NCI-H774 (cell line): ENCODE measurements around the gene ALK.

Experiments used
- DNase-seq: peaks from one replicate; lab custom pipeline; 2025; lab: John Stamatoyannopoulos, UW

Gene ALK

GRCh38 chr2:29317801-29318485 lies 603.4 kb downstream of the ALK start:
- DNase-seq, result no peak

- DNase-seq, result no peak
Observed at GRCh38 chr2:29317077-29317517, 604.3 kb downstream of the ALK start.

GRCh38 chr2:29314816-29315571 lies 606.4 kb downstream of the ALK start:
- DNase-seq, result no peak

- DNase-seq, result no peak
Observed at GRCh38 chr2:29311458-29311857, 609.9 kb downstream of the ALK start.

- no peak for DNase-seq
Observed at GRCh38 chr2:29310650-29311348, 610.6 kb downstream of the ALK start.

- DNase-seq, result peak; percentile 6
Observed at GRCh38 chr2:29309090-29310029, 612.0 kb downstream of the ALK start.

GRCh38 chr2:29308366-29308765 lies 613.0 kb downstream of the ALK start:
- no peak for DNase-seq

- DNase-seq, result no peak
Observed at GRCh38 chr2:29307519-29307918, 613.9 kb downstream of the ALK start.

- DNase-seq, result no peak
Observed at GRCh38 chr2:29305762-29306161, 615.6 kb downstream of the ALK start.

GRCh38 chr2:29304399-29305060 lies 616.9 kb downstream of the ALK start:
- DNase-seq, result no peak

- DNase-seq, result no peak
Observed at GRCh38 chr2:29296585-29296984, 624.8 kb downstream of the ALK start.

GRCh38 chr2:29295845-29296244 lies 625.5 kb downstream of the ALK start:
- DNase-seq, result no peak

- no peak for DNase-seq
Observed at GRCh38 chr2:29293830-29294438, 627.5 kb downstream of the ALK start.

- DNase-seq, result no peak
Observed at GRCh38 chr2:29290293-29291047, 630.9 kb downstream of the ALK start.

- DNase-seq, result no peak
Observed at GRCh38 chr2:29284671-29285070, 636.7 kb downstream of the ALK start.

- DNase-seq, result no peak
Observed at GRCh38 chr2:29281916-29282247, 639.5 kb downstream of the ALK start.

GRCh38 chr2:29281086-29281915 lies 640.1 kb downstream of the ALK start:
- no peak for DNase-seq

- no peak for DNase-seq
Observed at GRCh38 chr2:29278966-29279365, 642.4 kb downstream of the ALK start.

GRCh38 chr2:29276151-29276550 lies 645.2 kb downstream of the ALK start:
- no peak for DNase-seq
